HG03378 (cell line): ENCODE results near the gene BHLHA15.

Source experiments
- ATAC-seq: cut with Tn5 transposase; IDR thresholded peaks from one replicate; pipeline ENCODE4 v1.9.1; 2021; ENCODE audit warnings: mild to moderate bottlenecking, moderate library complexity; ENCODE audit not compliant: unreplicated experiment

BHLHA15 gene

GRCh38 chr7:98223351-98223897, 12.2 kb downstream of the BHLHA15 start:
- no peak for ATAC-seq

- no peak for ATAC-seq
These were observed 12.9 kb downstream of the BHLHA15 start for GRCh38 chr7:98223898-98224700.

GRCh38 chr7:98224701-98225181, 13.5 kb downstream of the BHLHA15 start:
- ATAC-seq = no peak

GRCh38 chr7:98225913-98226614, 14.8 kb downstream of the BHLHA15 start:
- ATAC-seq = no peak

DNA sequence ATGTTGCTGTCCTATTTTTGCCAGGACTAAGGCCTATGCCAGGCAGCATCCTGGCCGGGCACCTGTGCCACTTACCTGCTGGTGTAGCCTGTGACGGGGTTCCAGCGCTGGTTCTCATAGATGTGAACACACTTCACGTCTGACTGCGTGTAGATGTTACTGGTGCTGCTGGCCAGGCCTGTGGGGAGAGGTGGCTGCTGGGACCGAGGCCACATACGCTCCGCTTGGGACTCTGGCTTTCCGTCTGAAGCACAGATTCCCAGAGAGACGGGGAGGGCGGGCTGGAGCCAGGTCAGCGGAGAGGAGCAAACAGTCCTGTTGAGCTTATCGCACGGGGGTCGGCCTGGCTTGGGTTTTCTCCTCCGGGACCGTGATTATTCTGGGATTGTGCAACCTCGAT, 16.7 kb downstream of the BHLHA15 start:
- ATAC-seq = no peak

GRCh38 chr7:98228801-98229200, 17.6 kb downstream of the BHLHA15 start:
- no peak for ATAC-seq

DNA sequence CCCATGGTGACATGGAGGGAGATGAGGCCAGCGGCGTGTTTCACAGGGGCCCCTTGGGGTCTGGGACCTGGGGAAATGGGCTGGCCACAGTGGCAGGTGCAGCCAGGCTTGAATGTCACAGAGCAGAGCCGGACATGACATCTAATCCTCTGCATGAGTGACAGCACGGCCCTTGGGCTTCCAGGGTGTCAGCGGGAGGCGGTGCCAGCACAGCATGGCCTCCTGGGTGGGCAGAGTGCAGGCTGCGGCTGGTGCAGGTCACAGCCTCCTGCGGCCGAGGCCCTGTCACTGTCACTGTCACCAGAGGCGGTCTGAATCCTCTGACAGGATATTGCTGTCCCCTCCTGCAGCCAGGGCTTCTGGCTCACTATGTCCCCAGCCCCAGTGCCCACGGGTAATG, 18.2 kb downstream of the BHLHA15 start:
- no peak for ATAC-seq

DNA sequence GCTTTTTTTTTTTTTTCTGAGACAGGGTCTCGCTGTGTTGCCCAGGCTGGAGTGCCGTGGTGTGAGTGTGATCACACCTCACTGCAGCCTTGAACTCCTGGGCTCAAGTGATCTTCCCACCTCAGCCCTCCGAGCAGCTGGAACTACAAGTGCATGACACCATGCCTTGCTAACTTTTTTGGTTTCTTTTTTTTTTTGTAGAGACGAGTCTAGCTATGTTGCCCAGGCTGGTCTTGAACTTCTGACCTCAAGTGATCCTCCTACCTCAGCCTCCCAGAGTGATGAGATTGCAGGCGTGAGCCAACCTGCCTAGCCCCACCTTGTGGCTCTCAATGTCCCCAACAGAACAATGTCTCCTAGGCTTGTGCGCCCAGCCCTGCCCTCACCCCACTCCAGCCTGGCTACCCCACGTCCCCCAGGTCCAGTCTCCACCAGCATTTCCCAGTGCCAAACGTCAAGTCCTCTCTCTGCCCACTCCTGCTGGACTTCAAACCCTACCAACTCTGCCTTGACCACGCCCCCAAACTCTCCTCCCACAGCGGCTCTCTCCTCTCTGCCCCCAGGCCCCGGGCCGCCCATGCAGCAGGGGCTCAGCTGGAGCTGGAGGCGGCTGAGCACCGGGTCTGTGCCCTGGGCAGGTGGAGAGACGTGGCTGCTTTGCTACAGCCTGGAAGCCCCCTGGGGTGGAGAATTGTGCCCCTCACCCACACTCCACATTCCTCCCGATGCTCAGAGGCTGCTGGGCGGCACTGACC, 18.9 kb downstream of the BHLHA15 start:
- ATAC-seq = no peak

DNA sequence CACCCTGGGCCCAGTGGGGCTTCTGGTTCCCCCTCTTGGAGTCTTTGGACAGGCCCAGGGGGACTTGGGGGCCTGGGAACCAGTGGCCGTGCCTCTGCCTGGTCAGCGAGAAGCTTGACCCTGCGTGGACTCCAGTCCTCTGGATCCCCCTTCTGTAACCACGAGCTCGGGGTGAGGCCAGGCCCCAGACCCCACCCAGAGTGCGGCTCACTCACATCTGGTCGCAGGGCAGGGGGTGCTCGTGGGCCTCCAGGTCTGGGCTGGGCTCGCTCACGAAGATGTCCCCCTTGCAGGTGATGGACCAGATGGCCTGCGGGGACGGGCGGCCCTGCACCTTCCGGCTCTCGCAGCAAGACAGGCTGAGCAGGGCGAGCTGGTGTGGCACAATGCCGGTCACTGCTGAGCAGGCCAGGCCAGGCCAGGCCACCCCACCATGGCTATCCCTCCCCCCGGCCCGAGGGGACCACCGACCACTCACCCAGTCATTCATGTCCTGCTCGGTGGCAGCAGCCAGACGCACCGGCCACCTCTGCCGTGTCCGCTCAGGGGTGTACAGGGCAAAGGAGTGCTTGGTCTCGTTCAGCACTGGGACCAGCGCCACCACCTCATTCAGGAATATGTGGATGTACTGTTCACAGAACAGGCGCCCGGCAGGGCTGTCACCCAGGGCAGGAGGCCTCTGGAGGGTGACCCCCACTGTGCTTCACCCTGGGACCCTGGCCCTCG, 19.7 kb downstream of the BHLHA15 start:
- no peak for ATAC-seq

GRCh38 chr7:98231493-98232262, 20.4 kb downstream of the BHLHA15 start:
- ATAC-seq = no peak

DNA sequence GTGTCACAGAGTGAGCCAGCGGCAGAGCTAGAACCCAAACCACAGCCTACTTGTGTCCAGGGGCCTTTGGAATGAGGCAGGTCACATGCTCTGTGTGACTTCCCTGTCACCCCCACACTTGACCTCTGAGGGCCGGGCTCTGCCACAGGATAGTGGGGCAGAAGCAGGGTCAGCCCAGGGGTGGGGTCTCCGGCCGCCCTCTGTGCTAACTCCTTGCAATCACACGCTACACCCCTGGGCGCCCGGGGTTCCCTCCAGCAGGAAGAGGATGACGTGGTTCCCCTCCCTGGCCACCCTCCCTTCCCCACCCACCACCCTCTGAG, 21.0 kb downstream of the BHLHA15 start:
- ATAC-seq = no peak

DNA sequence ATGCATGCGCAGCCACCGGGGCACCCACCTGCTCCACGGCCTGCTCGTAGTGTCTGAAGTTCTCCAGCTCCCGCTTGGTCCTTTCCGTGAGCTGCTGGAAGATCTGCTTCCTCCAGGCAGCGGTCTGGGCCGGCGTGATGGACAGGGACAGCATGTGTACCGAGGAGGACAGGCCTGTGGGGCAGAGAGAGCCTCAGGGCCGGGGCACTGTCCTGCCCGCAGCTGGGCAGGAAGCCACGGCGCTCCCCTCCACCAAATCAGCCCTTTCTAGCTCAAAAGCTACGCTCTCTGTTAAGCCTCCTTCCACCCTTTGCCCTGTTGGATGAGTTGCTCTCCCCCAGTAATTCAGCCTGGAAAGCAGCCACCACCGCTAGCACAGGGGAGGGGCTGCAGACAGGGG, 21.6 kb downstream of the BHLHA15 start:
- no peak for ATAC-seq

DNA sequence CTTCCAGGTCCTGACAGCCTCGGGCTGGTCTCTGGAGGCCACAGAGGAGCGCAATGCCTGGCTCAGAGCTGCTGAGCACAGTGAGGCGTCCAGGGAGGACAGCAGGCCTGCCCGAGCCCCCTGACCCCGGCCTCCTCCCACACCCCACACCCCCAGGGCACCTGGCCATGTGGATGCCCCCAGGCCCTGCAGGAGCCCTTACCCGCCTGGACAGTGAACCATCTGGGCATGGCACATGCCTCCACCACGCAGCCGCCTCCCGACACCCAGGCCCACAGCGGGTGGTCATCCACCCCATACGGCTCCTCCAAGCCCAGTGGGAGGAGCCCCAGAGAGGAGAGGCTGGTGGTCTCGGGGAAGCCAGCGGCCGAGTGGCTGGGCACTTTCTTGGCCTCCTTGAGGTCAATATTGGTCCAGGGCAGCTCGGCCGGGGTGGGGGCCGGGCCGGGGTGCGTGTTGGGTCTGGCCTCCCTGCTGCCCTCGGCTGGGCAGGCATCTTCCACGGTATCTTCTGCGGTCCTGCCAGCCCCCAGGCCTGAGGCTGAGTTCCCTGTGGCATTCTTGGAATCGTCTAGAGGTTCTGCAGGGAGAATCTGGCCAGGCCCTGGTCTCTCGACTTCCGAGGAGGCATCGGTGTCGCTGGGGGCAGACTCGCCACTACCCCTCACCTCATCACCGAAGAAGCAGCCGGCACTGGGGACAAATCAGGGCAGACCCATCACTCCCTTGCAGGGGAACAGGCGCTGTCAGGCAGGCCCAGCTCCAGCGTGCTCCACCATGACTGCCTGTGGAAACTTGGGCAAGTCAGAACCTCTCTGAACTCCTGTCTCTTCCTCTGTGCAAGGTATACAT, 22.2 kb downstream of the BHLHA15 start:
- ATAC-seq = no peak

DNA sequence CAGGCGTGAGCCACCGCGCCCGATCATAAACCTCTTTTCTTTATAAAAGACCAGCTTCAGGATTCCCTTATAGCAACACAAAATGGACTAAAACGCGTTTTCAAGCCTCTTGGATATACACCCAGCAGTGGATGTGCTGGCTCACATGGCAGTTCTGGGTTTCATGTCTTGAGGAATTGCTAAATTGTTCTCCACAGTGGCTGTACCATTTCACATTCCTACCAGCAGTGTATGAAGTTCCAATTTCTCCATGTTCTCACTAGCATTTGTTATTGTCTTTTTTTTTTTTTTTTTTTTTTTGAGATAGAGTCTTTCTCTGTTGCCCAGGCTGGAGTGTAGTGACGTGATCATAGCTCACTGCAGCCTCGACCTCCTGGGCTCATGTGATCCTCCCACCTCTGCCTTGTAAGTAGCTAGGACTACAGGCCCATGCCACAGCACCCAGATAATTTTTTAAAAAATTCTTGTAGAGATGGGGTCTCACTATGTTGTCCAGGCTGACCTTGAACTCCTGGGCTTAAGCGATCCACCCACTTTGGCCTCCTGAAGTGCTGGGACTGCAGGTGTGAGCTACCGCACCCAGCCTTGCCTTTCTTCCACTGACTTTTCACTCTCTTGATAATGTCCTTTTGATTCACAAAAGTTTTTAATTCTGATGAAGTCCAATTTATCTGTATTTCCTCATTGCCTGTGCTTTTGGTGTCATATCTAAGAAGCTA, 23.3 kb downstream of the BHLHA15 start:
- ATAC-seq = no peak

- no peak for ATAC-seq
These were observed 24.7 kb downstream of the BHLHA15 start for GRCh38 chr7:98235901-98236300.

DNA sequence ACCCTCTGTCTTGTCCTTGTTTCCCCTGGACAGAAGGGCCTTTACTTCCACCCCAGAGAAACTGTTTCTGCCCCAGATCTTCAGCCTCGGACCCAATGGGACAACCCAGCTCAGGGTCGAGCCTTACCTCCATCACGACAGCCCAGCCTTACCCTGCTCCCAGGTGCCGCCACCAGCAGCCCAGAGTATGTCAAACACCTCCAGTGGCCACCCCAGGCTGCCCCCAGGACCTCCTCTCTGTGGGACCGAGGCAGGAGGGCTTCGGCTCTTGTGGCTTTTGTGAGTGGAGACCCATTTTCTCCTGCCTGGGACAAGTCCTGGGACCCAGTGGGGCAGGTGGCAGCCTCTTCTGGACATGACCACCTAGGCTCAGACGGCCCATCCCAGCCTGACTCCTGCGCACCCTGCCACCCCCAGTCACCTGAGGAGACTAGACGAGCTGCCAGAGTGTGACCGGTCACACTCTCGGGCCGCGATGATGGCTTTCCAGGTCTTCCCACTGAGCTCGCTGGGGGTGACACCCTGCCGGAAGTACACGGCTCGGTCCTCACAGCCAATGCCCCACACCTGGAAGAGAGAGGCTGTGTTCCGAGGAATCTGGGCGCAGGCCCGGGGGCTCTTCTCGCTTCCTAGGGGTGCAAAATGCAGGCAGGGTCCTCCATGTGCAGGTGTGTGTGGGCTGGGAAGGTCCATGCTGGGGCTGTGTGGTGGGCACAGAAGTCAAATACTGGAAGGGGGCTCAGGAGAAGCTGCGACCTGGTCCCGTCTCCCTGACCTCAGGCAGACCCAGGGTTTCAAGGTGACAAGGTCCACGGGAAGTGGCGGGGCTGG, 25.3 kb downstream of the BHLHA15 start:
- ATAC-seq = no peak

- no peak for ATAC-seq
These were observed 26.8 kb downstream of the BHLHA15 start for GRCh38 chr7:98238076-98238475.

DNA sequence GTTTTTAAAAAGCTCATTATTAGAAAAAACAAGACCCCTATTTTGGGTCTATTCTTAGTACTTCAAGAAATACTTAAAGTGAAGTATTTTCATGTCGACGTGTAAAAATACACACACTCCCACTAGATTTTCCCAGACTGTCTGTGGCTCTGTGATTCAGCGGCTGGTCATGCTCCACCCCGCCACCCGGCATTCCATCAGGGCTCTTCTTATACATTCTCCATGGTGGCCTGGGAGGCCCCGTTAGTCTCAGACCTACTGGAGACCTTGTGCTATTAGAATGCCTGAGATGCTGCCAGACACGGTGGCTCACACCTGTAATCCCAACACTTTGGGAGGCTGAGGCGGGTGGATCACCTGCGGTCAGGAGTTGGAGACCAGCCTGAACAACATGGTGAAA, 27.7 kb downstream of the BHLHA15 start:
- no peak for ATAC-seq
